ENCODE measurements around the gene MARCHF3. TPM values are rescaled to one million over a fixed set of nuclear protein-coding genes. Genes with fewer than 3 reads are reported as not detected.
"Not testable (repeated sequence)": the region's sequence is repeated elsewhere in the genome, so short reads cannot be mapped to it uniquely, and the experiment has no call there.

Gene MARCHF3
- total RNA-seq, 3 donors from 2014 or later = 22.5 to 52.8 (median 34.5) TPM

GRCh38 chr5:126899476-126899875 lies 130.9 kb downstream of the MARCHF3 start:
- ATAC-seq = no peak
- Histone ChIP-seq H3K36me3 (ENCODE audit: low read depth) (no peaks in the 10 kb centered on the region), H3K4me3 (no peak overlapping the region), H3K4me1 (ENCODE audit: low read depth) (no peaks in the 10 kb centered on the region), H3K9me3 (no peaks in the 10 kb centered on the region)
- intact Hi-C loops (cut with DNase I, micrococcal nuclease) = no loop called here
- no peak for DNase-seq
- TF ChIP-seq, protein P1, sequence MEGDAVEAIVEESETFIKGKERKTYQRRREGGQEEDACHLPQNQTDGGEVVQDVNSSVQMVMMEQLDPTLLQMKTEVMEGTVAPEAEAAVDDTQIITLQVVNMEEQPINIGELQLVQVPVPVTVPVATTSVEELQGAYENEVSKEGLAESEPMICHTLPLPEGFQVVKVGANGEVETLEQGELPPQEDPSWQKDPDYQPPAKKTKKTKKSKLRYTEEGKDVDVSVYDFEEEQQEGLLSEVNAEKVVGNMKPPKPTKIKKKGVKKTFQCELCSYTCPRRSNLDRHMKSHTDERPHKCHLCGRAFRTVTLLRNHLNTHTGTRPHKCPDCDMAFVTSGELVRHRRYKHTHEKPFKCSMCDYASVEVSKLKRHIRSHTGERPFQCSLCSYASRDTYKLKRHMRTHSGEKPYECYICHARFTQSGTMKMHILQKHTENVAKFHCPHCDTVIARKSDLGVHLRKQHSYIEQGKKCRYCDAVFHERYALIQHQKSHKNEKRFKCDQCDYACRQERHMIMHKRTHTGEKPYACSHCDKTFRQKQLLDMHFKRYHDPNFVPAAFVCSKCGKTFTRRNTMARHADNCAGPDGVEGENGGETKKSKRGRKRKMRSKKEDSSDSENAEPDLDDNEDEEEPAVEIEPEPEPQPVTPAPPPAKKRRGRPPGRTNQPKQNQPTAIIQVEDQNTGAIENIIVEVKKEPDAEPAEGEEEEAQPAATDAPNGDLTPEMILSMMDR (IDR thresholded peaks at IDR 0.05) = no peak

DNA sequence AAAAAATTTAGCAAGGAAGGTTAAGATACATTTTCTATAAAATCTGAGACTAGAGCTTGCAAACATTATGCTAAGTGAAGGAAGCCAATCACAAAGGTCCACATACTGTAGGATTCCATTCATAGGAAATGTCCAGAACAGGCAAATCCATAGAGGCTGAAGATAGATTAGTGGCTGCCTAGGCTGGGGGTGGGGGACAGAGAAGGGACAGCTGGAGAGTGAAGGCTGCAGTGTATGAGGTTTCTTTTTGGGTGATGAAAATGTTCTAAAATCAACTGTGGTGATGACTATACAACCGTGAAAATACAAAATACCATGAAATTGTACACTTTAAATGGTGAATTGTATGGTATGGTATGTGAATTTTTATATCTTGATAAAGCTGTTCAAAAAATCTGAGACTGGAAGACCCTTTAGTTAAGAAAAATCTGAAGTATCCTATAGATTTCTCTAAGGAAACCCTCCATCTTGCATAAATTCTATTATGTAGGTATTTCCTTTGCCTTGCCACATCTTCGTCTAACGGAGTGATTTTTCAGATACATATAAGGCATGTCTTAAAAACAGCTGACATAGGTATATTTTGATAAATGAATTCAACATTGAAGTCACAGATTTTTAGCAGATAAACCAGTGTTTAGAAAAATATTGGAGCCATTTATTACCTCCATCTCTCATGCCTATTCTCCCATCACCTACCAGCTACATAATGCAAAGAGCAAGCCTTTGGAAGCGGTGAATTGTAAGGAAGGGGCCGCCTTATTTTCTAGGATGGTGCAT lies 132.3 kb downstream of the MARCHF3 start:
- Histone ChIP-seq H3K4me3 (no peak overlapping the region), H3K9me3 (no peaks in the 10 kb centered on the region), H3K4me1 (ENCODE audit: low read depth) (no peaks in the 10 kb centered on the region), H3K36me3 (ENCODE audit: low read depth) (no peaks in the 10 kb centered on the region)
- DNase-seq = no peak
- TF ChIP-seq, protein P1 (IDR thresholded peaks at IDR 0.05) = no peak
- no peak for ATAC-seq
- intact Hi-C loops (cut with DNase I, micrococcal nuclease) = no loop called here

- H3K9me3 ChIP-seq = no peaks in the 10 kb centered on the region
- no peak for DNase-seq
- TF ChIP-seq, protein P1 (IDR thresholded peaks at IDR 0.05) = no peak
- no peak overlapping the region for H3K4me3 ChIP-seq
- no peaks in the 10 kb centered on the region for H3K36me3 ChIP-seq (ENCODE audit: low read depth)
- intact Hi-C loops (cut with DNase I, micrococcal nuclease) = no loop called here
- no peaks in the 10 kb centered on the region for H3K4me1 ChIP-seq (ENCODE audit: low read depth)
- ATAC-seq = no peak
Measured at GRCh38 chr5:126896170-126896702, 134.1 kb downstream of the MARCHF3 start.

- DNase-seq; ATAC-seq; intact Hi-C loops (cut with DNase I, micrococcal nuclease): not testable (repeated sequence)
Measured at GRCh38 chr5:126895712-126896111, 134.6 kb downstream of the MARCHF3 start.

DNA sequence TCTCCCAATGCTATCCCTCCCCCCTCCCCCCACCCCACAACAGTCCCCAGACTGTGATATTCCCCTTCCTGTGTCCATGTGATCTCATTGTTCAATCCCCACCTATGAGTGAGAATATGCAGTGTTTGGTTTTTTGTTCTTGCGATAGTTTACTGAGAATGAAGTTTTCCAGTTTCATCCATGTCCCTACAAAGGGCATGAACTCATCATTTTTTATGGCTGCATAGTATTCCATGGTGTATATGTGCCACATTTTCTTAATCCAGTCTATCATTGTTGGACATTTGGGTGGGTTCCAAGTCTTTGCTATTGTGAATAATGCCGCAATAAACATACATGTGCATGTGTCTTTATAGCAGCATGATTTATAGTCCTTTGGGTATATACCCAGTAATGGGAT lies 139.9 kb downstream of the MARCHF3 start:
- ATAC-seq; H3K4me1 ChIP-seq (ENCODE audit: low read depth); intact Hi-C loops (cut with DNase I, micrococcal nuclease); DNase-seq; H3K9me3 ChIP-seq; H3K36me3 ChIP-seq (ENCODE audit: low read depth); H3K4me3 ChIP-seq: not testable (repeated sequence)

More at GRCh38 chr5:126895712-126896111, 134.6 kb downstream of the MARCHF3 start:
- H3K4me3 ChIP-seq; H3K4me1 ChIP-seq (ENCODE audit: low read depth); H3K9me3 ChIP-seq; H3K36me3 ChIP-seq (ENCODE audit: low read depth): not testable (repeated sequence)

DNA sequence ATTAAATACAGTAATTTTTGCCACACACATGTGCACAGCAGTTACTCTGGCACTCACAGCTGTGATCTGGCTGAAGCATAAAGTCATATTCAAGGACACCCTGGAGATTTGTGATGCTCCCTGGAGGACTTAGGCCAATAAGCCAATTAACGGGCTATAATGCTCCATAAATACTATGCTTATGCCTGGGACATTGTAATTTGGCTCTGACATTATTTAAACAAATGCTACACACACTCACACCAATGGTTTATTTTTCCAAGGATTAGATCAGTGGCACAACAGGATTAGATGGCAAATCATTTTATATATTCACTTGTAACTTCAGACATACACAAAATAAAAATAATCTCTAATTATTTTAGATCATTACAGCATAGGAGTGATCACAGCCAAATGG lies 142.2 kb downstream of the MARCHF3 start:
- Histone ChIP-seq H3K4me3 (no peak overlapping the region), H3K4me1 (ENCODE audit: low read depth) (no peaks in the 10 kb centered on the region), H3K9me3 (no peaks in the 10 kb centered on the region), H3K36me3 (ENCODE audit: low read depth) (no peaks in the 10 kb centered on the region)
- TF ChIP-seq, protein P1 (IDR thresholded peaks at IDR 0.05) = no peak
- DNase-seq = no peak
- intact Hi-C loops (cut with DNase I, micrococcal nuclease) = no loop called here
- ATAC-seq = no peak
